GM18520 (cell line): ENCODE measurements around the gene FMNL3.
"Not testable (repeated sequence)": the region's sequence is repeated elsewhere in the genome, so short reads cannot be mapped to it uniquely, and the experiment has no call there.

ENCODE experiments used
- ATAC-seq: cut with Tn5 transposase; IDR thresholded peaks from one replicate; pipeline ENCODE4 v1.9.1; 2021; ENCODE audit not compliant: unreplicated experiment

FMNL3 gene, protein sequence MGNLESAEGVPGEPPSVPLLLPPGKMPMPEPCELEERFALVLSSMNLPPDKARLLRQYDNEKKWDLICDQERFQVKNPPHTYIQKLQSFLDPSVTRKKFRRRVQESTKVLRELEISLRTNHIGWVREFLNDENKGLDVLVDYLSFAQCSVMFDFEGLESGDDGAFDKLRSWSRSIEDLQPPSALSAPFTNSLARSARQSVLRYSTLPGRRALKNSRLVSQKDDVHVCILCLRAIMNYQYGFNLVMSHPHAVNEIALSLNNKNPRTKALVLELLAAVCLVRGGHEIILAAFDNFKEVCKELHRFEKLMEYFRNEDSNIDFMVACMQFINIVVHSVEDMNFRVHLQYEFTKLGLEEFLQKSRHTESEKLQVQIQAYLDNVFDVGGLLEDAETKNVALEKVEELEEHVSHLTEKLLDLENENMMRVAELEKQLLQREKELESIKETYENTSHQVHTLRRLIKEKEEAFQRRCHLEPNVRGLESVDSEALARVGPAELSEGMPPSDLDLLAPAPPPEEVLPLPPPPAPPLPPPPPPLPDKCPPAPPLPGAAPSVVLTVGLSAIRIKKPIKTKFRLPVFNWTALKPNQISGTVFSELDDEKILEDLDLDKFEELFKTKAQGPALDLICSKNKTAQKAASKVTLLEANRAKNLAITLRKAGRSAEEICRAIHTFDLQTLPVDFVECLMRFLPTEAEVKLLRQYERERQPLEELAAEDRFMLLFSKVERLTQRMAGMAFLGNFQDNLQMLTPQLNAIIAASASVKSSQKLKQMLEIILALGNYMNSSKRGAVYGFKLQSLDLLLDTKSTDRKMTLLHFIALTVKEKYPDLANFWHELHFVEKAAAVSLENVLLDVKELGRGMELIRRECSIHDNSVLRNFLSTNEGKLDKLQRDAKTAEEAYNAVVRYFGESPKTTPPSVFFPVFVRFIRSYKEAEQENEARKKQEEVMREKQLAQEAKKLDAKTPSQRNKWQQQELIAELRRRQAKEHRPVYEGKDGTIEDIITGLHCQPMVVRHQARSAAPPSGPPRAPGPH

DNA sequence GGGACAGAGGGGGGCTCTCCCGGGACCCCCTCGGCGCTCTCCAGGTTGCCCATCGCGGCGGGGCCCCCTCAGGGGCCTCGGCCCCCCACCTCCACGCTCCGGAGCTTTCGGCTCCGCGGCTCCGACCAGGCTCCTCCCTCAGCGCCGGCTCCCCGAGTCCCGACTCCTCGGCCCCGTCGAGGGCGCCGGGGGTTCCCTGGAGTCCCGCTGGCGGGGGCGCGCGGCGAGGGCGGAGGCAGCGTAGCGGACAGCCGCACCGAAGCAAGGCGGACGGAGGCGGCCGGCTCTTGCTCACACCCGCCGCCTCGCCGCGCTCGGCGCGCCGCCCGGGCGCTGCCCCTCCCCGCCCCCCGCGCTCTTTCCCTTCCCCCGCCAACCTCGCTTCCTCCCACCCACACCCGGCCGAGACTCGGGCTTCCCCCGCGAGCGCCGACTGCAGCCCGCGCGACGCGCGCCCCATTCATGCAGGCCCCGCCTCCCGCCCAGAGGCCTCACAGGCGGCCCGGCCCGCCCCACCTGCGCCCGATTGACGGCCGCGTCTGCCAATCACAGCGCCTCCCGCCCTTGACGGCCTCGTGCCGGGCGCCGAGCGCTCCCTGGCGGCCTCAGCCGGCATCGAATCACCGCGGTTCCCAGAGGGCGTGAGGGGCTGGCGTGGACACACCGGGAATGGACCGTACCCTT lies at the start of gene FMNL3:
Gene FMNL3, minus strand, starts transcription at position 278 of the 684 bp plus-strand sequence. Its CDS starts 225 bp downstream, at position 53.
- ATAC-seq, result peak; percentile 80

DNA sequence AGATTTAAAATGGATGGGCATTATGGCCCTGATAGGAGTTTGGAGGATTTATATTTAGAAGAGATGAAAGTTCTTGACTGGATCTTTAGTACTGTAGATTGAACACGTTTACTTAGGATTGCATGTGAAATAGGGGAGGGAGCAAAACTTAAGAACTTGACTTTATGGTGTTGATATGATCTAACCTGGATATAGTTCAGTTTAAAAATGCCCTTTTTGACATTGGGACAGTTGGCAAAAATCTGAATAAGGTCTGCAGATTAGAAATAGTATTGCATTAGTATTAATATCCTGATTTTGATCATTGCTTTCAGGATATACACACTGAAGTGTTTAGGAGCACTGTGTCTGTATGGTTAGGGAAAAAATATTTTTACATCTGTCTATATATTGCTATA lies 43.8 kb upstream of the FMNL3 start:
- ATAC-seq, result no peak

DNA sequence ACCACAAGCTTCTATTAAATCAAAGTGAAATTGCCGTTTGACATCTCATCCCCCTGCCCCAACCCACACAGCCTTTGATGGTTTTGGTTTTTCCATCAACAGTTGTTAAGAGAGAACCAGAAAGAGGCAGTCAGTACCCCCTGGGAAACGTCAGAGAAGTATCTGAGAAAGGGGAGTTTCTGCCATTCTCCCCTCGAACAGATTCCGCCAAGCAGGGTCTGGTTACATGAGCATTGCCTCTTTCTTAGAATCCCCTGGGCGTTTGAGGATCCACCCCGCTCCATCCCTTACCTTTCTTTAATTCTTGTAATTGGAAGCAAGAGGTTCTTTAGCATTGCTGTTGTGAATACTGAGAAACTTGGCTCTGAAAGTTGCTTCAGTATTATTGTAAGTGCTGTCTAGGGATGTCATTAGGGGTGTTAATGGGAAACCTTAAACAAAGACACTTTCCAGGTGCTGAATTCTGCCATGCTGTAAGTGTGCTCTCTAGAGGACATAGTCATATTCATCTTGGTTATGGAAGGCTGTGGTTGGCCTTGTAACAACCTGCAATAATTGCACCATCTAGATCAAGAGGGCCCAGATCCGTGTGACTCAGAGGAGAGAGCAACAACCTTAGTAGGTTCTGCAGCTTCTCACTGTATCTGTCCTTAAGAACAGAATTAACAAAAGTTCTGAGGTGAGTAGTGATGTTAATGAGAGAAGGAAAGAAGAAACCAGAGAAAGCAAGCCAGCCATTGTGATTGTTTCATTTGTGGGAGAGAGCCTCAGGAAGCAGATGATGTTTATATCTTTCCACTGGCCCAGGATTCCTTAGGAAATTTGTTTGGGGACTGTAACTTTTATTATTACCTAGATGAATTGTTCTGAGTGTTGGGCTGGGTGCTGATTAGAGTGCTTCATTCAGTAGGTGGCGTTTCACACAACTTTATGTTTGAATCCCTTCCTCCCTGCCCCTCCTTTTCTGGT lies 43.1 kb upstream of the FMNL3 start:
- ATAC-seq, result peak; percentile 28

DNA sequence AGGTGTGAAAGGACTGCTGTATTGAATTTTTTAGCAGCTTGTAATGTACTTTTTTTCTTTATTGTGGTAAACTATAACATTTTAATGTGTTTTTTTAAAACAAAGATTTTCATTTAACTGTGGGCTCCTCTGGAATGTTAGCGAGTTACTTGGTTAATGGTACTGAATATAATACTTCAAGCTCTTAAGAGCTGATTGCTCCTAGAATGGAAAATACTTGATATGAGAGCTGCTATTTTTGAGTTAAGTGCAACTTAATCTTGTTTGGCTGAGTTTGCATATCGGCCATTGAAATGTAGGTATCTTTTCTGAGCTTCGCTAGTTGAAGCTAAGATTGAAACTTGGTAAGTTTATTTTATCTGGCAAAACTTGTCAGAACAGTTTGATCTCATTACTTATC lies 41.6 kb upstream of the FMNL3 start:
- no peak for ATAC-seq

DNA sequence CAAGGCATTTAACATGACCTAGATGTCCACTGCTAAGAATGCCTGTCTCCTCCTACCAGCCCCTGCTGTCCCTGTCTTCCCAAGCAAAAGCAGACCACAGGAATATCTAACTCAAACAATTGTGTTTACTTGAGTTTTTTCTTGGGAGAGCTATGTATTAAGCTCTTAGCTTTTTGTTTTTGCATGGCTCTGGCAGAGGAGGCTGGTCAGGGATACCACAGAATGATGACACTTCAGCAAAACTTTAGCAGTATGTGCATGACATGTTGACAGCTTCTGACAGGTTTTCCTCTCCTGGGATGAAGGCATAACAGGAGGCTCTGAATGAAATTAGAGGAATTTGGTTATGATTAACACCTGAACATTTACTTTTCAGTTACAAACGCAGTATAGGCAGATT lies 41.1 kb upstream of the FMNL3 start:
- no peak for ATAC-seq

DNA sequence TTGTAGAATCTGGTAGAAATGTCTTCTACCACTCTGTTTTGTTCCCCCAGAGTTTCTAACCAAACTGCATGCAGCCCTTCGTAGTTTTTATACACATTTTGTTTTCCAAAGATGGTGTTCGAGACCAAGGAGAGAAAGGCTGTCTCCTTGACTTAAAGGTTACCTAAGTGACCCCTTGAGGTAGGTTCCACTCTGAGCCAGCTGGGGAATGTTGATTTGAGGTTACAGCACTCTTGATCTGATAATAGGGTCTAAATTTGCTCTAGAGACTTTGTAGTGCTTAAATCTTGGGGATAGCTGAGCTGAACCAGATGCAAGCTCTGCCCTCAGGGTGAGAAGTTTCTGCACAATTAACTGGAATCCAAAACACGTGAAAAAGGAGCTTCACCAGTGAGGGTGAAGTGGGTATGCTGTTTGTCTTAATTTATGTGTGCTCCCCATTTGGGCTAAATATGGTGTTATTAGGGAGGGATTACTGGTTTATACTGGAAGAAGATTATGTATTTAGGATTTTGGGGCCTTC lies 37.2 kb upstream of the FMNL3 start:
- no peak for ATAC-seq

DNA sequence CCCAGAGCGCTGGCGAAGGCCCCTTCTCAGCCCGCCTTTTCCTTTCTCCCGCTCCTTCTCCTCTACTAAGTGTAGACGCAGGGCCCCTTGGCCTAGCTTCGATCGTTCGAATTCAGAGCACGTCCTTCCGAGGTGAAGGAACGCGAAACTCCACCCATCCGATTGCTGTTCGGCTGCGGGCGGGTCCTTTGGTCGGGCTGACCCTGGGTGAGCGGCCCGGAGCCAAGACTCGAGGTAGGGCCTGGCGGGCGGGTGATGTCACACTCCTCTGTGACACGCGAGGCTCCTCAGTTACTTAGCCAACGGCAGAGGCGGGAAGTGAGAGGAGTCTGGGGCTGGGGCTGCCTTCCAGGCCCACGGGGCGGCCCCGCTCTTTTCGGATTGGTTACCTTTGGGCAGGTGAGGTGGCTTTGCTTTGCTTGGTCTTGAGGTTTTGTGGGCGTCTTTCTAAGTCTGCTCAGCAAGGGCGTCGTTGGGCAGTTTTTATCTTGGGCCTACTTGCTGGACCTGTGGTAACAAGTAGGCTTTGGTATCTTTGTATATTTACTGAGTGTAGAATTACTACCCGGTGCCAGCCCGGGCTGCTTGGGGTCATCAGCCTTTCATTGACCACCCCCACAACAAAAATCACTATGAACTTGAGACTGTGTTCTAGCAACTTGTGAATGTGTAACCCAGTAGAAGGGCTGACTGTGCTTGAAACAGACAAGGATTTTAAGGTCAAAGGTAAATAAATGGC lies 34.8 kb upstream of the FMNL3 start:
- peak; percentile 46 for ATAC-seq

DNA sequence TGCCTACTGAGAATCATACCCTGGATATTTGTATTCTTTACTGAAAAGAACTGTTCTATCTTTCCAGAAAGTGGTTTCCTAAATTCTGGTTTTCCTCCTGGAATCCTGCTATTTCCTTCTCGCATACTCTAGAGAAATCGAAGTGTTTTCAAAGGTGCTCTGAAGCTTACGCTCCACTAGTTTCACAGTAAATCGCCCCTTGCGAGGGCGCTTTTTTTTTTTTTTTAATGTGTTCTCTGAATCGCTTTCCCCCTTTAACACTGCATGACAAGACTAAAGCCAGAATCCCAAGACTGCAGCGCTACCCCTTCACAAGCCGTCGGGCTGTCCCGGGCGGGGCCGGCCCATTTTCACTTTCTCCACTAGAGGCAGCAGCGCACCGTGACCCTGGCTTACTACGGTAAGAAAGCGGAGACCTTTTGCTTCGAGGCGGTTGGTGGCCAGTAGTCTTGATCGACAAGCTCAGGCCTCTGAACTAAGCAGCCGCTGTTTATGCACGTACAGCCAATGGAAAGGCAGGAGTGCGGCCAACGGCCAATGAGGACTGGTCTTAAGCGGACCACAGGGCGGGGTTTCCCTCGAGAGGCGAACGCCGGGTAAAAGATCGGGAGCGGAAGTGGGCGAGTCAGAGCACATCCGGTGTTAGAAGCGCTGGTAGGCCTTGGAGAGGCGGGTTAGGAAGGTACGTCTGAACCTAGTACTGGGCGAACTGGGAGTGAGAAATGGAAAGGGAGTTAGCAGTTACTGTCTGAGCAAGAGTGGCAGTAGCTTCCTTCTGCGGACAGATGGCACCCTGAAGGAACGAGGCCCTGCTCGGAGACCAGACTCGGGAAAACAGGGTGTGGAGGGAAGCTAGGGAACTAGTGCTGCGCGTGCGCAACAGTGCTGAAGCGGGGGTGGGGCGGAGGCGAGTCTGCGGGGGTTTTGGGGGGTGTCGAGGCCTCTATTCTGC lies 34.0 kb upstream of the FMNL3 start, which contains the start of gene TMBIM6:
Gene TMBIM6, plus strand, starts transcription at position 628 of the 952 bp plus-strand sequence. CDS start 10,937 bp downstream, outside the sequence.
- ATAC-seq, result peak; percentile 93

DNA sequence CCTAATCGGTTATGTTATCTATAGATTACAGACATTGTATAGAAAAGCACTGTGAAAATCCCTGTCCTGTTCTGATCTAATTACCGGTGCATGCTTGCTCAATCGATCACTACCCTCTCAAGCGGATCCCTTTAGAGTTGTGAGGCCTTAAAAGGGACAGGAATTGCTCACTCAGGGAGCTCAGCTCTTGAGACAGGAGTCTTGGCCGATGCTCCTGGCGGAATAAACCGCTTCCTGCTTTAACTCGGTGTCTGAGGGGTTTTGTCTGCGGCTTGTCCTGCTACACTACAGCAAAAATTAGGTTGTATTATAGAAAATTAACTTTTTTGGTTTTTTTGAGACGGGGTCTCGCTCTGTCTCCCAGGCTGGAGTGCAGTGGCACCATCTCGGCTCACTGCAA lies 33.1 kb upstream of the FMNL3 start:
- not testable (repeated sequence) for ATAC-seq

DNA sequence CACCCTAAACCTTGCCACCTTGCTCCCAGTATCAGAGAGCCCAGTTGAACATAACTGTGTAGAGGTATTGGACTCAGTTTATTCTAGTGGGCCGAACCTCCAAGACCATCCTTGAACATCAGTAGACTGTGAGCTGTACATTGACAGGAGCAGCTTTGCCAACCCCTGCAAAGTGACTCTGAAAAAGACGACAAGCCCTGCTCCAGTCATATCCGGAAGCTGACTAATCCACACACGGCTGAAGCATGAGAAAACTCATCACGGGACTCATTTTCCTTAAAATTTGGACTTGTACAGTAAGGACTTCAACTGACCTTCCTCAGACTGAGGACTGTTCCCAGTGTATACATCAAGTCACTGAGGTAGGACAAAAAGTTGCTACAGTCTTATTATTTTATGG lies 31.5 kb upstream of the FMNL3 start:
- not testable (repeated sequence) for ATAC-seq

DNA sequence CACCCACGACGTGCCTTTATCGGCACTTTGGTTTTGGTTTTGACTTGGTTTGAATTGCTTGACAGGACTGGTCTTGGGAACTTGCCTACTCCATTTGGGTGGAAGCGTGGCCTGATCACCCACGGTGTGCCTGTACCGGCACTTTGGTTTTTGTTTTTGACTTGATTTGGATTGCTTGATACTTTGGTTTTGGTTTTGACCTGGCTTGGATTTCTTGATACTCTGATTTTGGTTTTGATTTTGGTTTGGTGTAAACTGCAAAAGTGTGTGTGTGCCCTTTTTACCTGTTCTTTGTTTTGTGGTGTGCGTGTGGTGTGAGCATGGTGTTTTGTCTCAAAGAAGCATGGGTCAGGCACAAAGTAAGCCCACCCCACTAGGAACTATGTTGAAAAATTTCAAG lies 27.7 kb upstream of the FMNL3 start:
- ATAC-seq, result not testable (repeated sequence)

DNA sequence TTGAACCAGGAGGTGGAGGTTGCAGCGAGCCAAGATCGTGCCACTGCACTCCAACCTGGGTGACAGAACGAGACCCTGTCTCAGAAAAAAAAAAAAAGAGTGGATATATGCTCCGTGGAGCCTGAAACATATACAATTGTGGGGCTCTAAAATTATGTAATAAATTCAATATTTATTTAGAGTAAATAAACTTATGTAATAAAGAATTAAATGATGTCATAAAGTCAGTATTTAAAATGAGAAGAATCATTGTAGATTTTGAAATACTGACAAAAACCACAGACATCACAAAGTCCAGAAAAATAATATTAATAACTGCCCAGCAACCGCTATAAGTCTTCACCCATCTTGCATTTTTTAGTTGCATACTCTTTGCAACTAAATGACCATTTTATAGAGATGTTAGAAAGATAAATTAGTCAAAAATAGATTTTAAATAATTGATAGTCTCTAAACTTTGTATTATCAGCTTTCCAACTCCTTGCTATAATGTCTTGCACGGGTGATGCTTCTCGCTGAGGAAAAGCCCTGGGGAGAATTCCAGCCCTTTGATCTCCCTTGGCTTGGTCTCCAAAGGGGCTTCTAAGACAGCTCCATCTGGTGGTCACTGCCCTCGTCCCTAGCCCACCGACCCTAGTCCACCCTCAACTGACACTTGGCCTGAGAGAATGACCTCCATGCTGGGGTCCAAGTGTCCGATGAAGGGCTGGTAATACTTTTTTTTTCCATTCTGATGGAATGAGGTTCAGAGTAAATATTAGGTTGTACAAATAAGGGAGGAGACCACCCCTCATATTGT lies 26.2 kb upstream of the FMNL3 start:
- ATAC-seq, result no peak

DNA sequence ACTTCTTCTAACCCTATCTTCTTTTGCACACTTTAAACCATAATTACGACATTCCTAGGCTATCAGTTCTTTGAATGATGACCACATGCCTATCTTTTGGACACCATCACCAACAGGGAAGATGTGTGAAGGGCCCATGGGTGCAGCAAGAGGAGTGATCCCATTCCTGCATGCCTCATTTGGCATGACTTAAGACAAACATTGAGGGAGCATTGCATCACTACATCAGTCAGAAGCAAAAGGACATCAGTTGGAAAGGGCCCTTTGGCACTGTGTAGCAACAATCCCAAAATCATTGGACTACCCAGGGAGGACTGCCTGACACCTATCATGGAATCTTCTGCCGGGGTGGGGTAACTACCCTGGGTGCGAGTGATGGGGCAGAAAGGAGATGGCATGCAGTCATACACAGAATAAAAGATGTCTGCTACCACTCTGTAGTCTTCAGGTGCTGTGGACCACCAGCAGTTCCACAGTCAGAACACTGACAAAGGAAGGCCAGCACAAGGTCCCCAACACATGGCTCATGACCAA lies 23.4 kb upstream of the FMNL3 start:
- ATAC-seq, result no peak

DNA sequence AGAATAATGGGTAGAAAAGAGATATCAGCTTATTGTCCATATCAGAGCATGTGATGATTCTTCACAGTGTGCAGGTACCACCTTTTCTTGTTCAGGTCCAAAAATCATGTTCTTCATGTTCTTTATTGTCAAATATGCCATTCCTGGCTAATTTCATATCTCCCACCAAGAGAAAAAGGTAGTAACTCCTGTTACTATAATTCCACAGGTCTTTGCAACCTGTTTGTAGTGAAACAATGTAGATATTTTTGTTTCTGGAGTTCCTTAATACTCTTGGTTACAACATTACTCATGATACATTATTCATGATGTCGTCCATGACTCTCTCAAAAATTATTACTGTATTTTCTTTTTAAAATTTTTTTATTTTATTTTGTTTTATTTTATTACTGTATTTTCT lies 22.8 kb upstream of the FMNL3 start:
- no peak for ATAC-seq

DNA sequence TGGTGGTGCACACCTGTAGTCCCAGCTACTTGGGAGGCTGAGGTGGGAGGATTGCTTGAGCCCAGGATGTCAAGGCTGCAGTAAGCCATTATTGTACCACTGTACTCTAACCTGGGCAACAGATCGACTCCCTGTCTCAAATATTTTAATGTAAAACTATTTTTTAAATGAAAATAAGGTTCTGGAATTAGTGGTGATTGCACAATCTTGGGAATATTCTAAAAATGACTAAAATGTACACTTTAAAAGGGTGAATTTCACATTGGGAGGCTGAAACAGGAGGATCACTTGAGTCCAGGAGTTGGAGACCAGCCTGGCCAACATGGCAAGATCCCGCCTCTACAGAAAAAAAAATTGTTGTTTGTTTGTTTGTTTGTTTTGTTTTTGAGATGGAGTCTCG lies 21.2 kb upstream of the FMNL3 start:
- ATAC-seq, result no peak

DNA sequence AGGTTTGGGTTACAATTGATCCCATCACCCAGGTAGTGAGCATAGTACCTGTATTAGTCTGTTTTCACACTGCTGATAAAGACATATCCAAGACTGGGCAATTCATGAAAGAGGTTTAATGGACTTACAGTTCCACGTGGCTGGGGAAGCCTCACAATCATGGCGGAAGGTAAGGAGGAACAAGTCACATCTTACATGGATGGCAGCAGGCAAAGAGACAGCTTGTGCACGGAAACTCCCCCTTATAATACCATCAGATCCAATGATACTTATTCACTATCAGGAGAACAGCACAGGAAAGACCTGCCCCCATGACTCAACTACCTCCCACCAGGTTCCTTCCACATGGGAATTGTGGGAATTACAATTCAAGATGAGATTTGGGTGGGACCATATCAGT lies 14.2 kb upstream of the FMNL3 start:
- ATAC-seq, result not testable (repeated sequence)

DNA sequence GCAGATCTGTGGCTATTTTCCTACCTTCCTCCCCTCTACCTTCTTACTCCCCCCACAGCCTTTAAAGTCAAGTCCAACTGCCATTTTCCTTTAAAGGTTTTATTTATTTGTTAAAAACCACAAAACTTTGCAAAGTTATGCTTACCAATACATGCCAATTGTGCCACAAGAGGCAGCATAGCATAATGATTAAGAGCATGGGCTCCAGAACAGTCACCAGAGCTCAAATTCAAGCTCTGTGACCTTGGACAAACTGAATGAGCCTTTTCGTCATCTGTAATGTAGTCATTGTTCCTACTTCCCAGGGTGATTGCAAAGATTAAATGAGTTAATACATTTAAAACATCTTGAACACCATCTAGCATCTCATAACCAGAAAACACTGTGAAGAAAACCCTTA lies 13.0 kb upstream of the FMNL3 start:
- no peak for ATAC-seq
